Uterus (tissue), 2 donors: ENCODE data around the gene U2AF1L4.

Experiments
- CTCF ChIP-seq, 4 experiments: fragments of 200-600 bp in 2 of 4; fragments of 450-650 bp in 2 of 4; sonication (generic) in 2 of 4; IDR thresholded peaks; one replicate each; pipeline ENCODE4 v1.5.1; 2016 to 2019; ENCODE audit warnings: antibody characterized with exemption in 4 of 4, mild to moderate bottlenecking in 2 of 4, moderate library complexity in 1 of 4
- POLR2A ChIP-seq, 2 donors: fragments of 450-650 bp; IDR thresholded peaks; one replicate each; pipeline ENCODE4 v1.6.1; 2016; ENCODE audit warnings: antibody characterized with exemption in 2 of 2, mild to moderate bottlenecking in 1 of 2, moderate library complexity in 1 of 2

- TF ChIP-seq CTCF (IDR thresholded peaks at IDR 0.05) (no peak), POLR2A (IDR thresholded peaks at IDR 0.05) (no peak)
These were observed 5.2 kb downstream of the U2AF1L4 start for GRCh38 chr19:35740108-35740422.
